Neural cell (in vitro differentiated cells): ENCODE data around the gene PBXIP1. TPM values are rescaled to one million over a fixed set of nuclear protein-coding genes. Genes with fewer than 3 reads are reported as not detected.

Source experiments
- H2AFZ ChIP-seq: fragments of 200-600, 300-800 bp; sonication (generic), shearing (Covaris generic); 2 replicates; pipeline ENCODE4 v1.6.0; 2014; ENCODE audit warnings: low read depth, mild to moderate bottlenecking, antibody characterized with exemption, low read length, moderate library complexity
- H3F3A ChIP-seq: fragments of 200-600 bp; shearing (Covaris generic); 2 replicates; pipeline ENCODE4 v1.6.1; 2016; ENCODE audit warnings: mild to moderate bottlenecking, moderate library complexity, mixed read lengths, antibody characterized with exemption, low read length; ENCODE audit not compliant: insufficient read depth, poor library complexity, severe bottlenecking
- H3K27ac ChIP-seq: fragments of 200-600, 300-800 bp; sonication (generic), shearing (Covaris generic); 2 replicates; pipeline ENCODE4 v1.5.1; 2014; ENCODE audit warnings: mild to moderate bottlenecking, low read length, moderate library complexity
- H3K27me3 ChIP-seq: fragments of 300-800, 200-600 bp; sonication (generic), shearing (Covaris generic); 2 replicates; pipeline ENCODE4 v1.6.0; 2014; ENCODE audit warnings: mild to moderate bottlenecking, low read depth, low read length, moderate library complexity; ENCODE audit not compliant: insufficient read depth
- H3K36me3 ChIP-seq: fragments of 300-800, 200-600 bp; sonication (generic), shearing (Covaris generic); 2 replicates; pipeline ENCODE4 v1.5.1; 2014; ENCODE audit warnings: mild to moderate bottlenecking, antibody characterized with exemption, low read length, moderate library complexity; ENCODE audit not compliant: insufficient read depth
- H3K4me2 ChIP-seq: fragments of 300-800, 200-600 bp; sonication (generic), shearing (Covaris generic); 2 replicates; pipeline ENCODE4 v1.6.0; 2014; ENCODE audit warnings: mild to moderate bottlenecking, low read length
- H3K4me3 ChIP-seq: fragments of 300-800, 200-600 bp; sonication (generic), shearing (Covaris generic); 2 replicates; pipeline ENCODE4 v1.5.1; 2014; ENCODE audit warnings: mild to moderate bottlenecking, low read length, moderate library complexity
- H3K79me2 ChIP-seq: fragments of 200-600 bp; shearing (Covaris generic); replicated peaks from 2 replicates; pipeline ENCODE4 v1.6.0; 2014; ENCODE audit warnings: mild to moderate bottlenecking, low read length, moderate library complexity; ENCODE audit not compliant: insufficient read depth
- H3K9ac ChIP-seq: fragments of 300-800, 200-600 bp; sonication (generic), shearing (Covaris generic); 2 replicates; pipeline ENCODE4 v1.6.1; 2016; ENCODE audit warnings: mild to moderate bottlenecking, low read length, mixed read lengths
- H3K9me2 ChIP-seq: fragments of 200-600 bp; shearing (Covaris generic); 2 replicates; pipeline ENCODE4 v1.6.1; 2016; ENCODE audit warnings: mild to moderate bottlenecking, low read length, mixed read lengths; ENCODE audit not compliant: insufficient read depth
- H3K9me3 ChIP-seq: fragments of 200-600, 300-800 bp; sonication (generic), shearing (Covaris generic); 2 replicates; pipeline ENCODE4 v1.6.1; 2016; ENCODE audit warnings: mild to moderate bottlenecking, mixed run types, low read length, moderate library complexity, mixed read lengths
- H4K20me1 ChIP-seq: fragments of 200-600 bp; shearing (Covaris generic); 2 replicates; pipeline ENCODE4 v1.6.1; 2016; ENCODE audit warnings: mild to moderate bottlenecking, mixed run types; ENCODE audit not compliant: insufficient read depth
- CTCF ChIP-seq: fragments of 450-650 bp; IDR thresholded peaks from 2 replicates; pipeline ENCODE4 v1.5.1; 2014; ENCODE audit warnings: antibody characterized with exemption, mild to moderate bottlenecking, moderate library complexity; ENCODE audit not compliant: poor library complexity, severe bottlenecking
- EP300 ChIP-seq: fragments of 450-650 bp; conservative IDR thresholded peaks from 2 replicates; pipeline ENCODE4 v1.6.1; 2014; ENCODE audit warnings: antibody characterized with exemption, mild to moderate bottlenecking, moderate library complexity; ENCODE audit not compliant: poor library complexity, severe bottlenecking
- EZH2 ChIP-seq: fragments of 200-600, 300-800 bp; shearing (Covaris generic), sonication (generic); IDR thresholded peaks from 2 replicates; pipeline ENCODE4 v1.6.1; 2014; ENCODE audit warnings: antibody characterized with exemption, low read length, borderline replicate concordance, mild to moderate bottlenecking; ENCODE audit not compliant: insufficient read depth, poor library complexity, severe bottlenecking
- MXI1 ChIP-seq: fragments of 450-650 bp; conservative IDR thresholded peaks from 2 replicates; pipeline ENCODE4 v1.6.1; 2014; ENCODE audit warnings: antibody characterized with exemption, mild to moderate bottlenecking; ENCODE audit not compliant: poor library complexity, severe bottlenecking
- POLR2AphosphoS5 ChIP-seq: IDR thresholded peaks from 2 replicates; pipeline ENCODE4 v1.6.1; 2012
- RAD21 ChIP-seq: fragments of 450-650 bp; conservative IDR thresholded peaks from 2 replicates; pipeline ENCODE4 v1.6.1; 2014; ENCODE audit warnings: antibody characterized with exemption, mild to moderate bottlenecking, moderate library complexity
- SMC3 ChIP-seq: fragments of 450-650 bp; conservative IDR thresholded peaks from 2 replicates; pipeline ENCODE4 v1.6.1; 2014; ENCODE audit warnings: antibody characterized with exemption, mild to moderate bottlenecking, moderate library complexity; ENCODE audit not compliant: poor library complexity
- TAF1 ChIP-seq: IDR thresholded peaks from 2 replicates; pipeline ENCODE4 v1.6.1; 2012; ENCODE audit warnings: low read depth
- polyA plus RNA-seq: library from polyadenylated mRNA; depleted of rRNA; stranded (reverse); fragments of >200 nt; gene quantifications from 2 replicates; pipeline ENCODE4 v1.2.3, GENCODE V29; 2014
- TF ChIP-seq, protein P1 (sequence below): IDR thresholded peaks from 2 replicates; pipeline ENCODE4 v1.6.1; 2012; ENCODE audit warnings: borderline replicate concordance

Gene PBXIP1
- polyA plus RNA-seq, 1 donor from 2014 or later: 5.4 TPM

DNA sequence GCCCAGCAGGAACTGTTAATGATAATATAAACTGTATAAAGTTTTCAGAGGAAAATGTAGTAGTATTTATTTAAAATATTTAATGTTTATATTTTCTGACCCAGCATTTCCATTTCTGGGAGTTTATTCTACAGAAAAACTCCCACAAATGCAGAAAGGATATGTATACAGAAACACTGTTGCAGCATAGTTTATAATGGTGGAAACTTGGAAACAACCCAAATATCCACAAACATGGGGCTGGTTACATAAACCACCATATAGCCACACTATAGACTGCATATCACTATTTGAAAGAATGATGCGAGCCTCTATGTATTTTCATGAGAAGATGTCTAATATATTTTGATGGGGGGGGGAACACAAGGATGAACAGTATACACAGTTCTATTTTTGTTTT lies 54.3 kb downstream of the PBXIP1 start:
- Histone ChIP-seq H3K79me2 (no peaks in the 10 kb centered on the region), H3K4me2 (no peak overlapping the region), H4K20me1 (no peaks in the 10 kb centered on the region), H2AFZ (no peak overlapping the region), H3K9ac (no peak overlapping the region), H3K27ac (no peak overlapping the region), H3F3A (no peaks in the 10 kb centered on the region), H3K9me2 (no peaks in the 10 kb centered on the region), H3K36me3 (no peaks in the 10 kb centered on the region), H3K9me3 (no peaks in the 10 kb centered on the region), H3K27me3 (no peaks in the 10 kb centered on the region), H3K4me3 (no peak overlapping the region)
- TF ChIP-seq TAF1: no peak
- no peak for TF ChIP-seq POLR2AphosphoS5
- no peak for TF ChIP-seq EP300
- TF ChIP-seq, protein P1, sequence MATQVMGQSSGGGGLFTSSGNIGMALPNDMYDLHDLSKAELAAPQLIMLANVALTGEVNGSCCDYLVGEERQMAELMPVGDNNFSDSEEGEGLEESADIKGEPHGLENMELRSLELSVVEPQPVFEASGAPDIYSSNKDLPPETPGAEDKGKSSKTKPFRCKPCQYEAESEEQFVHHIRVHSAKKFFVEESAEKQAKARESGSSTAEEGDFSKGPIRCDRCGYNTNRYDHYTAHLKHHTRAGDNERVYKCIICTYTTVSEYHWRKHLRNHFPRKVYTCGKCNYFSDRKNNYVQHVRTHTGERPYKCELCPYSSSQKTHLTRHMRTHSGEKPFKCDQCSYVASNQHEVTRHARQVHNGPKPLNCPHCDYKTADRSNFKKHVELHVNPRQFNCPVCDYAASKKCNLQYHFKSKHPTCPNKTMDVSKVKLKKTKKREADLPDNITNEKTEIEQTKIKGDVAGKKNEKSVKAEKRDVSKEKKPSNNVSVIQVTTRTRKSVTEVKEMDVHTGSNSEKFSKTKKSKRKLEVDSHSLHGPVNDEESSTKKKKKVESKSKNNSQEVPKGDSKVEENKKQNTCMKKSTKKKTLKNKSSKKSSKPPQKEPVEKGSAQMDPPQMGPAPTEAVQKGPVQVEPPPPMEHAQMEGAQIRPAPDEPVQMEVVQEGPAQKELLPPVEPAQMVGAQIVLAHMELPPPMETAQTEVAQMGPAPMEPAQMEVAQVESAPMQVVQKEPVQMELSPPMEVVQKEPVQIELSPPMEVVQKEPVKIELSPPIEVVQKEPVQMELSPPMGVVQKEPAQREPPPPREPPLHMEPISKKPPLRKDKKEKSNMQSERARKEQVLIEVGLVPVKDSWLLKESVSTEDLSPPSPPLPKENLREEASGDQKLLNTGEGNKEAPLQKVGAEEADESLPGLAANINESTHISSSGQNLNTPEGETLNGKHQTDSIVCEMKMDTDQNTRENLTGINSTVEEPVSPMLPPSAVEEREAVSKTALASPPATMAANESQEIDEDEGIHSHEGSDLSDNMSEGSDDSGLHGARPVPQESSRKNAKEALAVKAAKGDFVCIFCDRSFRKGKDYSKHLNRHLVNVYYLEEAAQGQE: no peak

DNA sequence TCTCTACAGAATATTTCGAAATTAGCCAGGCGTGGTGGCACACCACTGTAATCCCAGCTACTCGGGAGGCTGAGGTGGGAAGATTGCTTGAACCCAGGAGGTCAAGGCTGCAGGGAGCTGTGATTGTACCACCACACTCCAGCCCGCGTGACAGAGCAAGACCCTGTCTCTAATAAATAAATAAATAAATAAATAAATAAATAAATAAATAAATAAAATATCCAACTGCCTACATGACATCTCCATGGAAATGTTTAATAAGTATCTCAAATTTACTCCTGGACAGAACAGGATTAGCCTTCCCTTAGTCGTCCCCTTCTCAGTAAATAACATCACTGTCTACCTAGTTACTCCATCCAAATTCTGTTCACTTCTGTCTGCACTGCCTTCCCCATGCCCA lies 56.9 kb downstream of the PBXIP1 start:
- H3K4me2 ChIP-seq: no peak overlapping the region
- H3K9me3 ChIP-seq: no peaks in the 10 kb centered on the region
- no peaks in the 10 kb centered on the region for H3F3A ChIP-seq
- no peaks in the 10 kb centered on the region for H3K9me2 ChIP-seq
- H3K79me2 ChIP-seq: no peaks in the 10 kb centered on the region
- TF ChIP-seq EP300: no peak
- H3K9ac ChIP-seq: no peak overlapping the region
- no peaks in the 10 kb centered on the region for H3K27me3 ChIP-seq
- no peak overlapping the region for H3K27ac ChIP-seq
- no peaks in the 10 kb centered on the region for H4K20me1 ChIP-seq
- no peaks in the 10 kb centered on the region for H3K36me3 ChIP-seq
- no peak overlapping the region for H3K4me3 ChIP-seq
- no peak overlapping the region for H2AFZ ChIP-seq

DNA sequence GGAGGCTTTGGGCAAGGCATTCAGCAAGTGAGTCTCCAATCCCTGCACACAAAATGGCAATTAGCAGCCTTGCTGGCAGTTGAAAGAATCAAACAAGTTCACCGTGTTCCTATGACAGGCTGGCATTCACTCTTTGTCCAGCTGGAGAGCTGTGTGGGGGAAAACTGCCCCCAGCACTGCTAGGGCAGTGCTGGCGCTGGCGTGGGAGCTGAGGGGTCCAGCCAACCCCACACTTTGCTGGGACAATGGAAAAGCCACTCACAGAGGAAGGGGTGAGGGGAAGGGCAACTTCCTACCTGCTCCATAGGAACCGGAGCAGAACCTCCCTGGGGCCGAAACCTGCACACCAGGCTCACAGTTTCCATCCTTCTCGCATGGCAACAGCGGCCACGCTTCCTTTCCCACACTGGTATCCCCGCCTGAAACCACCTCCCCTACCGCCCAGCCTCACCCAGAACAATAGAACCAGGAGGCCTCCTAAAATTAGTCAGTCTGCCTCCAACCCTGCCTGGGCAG lies 59.1 kb downstream of the PBXIP1 start:
- peaks cover 6% of the 10 kb centered on the region for H3K9me3 ChIP-seq
- H3K79me2 ChIP-seq: no peaks in the 10 kb centered on the region
- no peaks in the 10 kb centered on the region for H4K20me1 ChIP-seq
- no peaks in the 10 kb centered on the region for H3F3A ChIP-seq
- no peak overlapping the region for H2AFZ ChIP-seq
- no peak overlapping the region for H3K4me2 ChIP-seq
- H3K27me3 ChIP-seq: no peaks in the 10 kb centered on the region
- H3K27ac ChIP-seq: no peak overlapping the region
- TF ChIP-seq MXI1: no peak
- no peak for TF ChIP-seq EP300
- TF ChIP-seq EZH2: no peak
- TF ChIP-seq CTCF: no peak
- TF ChIP-seq, protein P1: no peak
- TF ChIP-seq SMC3: no peak
- TF ChIP-seq TAF1: no peak
- TF ChIP-seq RAD21: no peak
- TF ChIP-seq POLR2AphosphoS5: no peak
- no peaks in the 10 kb centered on the region for H3K36me3 ChIP-seq
- no peak overlapping the region for H3K9ac ChIP-seq
- H3K4me3 ChIP-seq: no peak overlapping the region
- H3K9me2 ChIP-seq: no peaks in the 10 kb centered on the region
